ENCODE measurements around the gene EEF1AKMT4. TPM values are rescaled to one million over a fixed set of nuclear protein-coding genes. Genes with fewer than 3 reads are reported as not detected.

EEF1AKMT4 gene
- 3.5 and 3.6 TPM in 2 replicates for total RNA-seq

- DNase-seq (ENCODE audit: low read depth in 2 of 2), result peak; percentile 98
Measured at GRCh38 chr3:184249412-184250166, at the start of gene EEF1AKMT4. Gene EEF1AKMT4, plus strand, starts transcription at chr3:184249672. Its CDS starts 23 bp downstream, at chr3:184249695.

GRCh38 chr3:184200825-184201224 lies 48.6 kb upstream of the EEF1AKMT4 start:
- DNase-seq (ENCODE audit: low read depth in 2 of 2), result no peak

GRCh38 chr3:184203526-184203925 lies 45.9 kb upstream of the EEF1AKMT4 start:
- no peak for DNase-seq (ENCODE audit: low read depth in 2 of 2)

GRCh38 chr3:184209146-184209923 lies 40.1 kb upstream of the EEF1AKMT4 start:
- DNase-seq (ENCODE audit: low read depth in 2 of 2), result no peak

- no peak for DNase-seq (ENCODE audit: low read depth in 2 of 2)
Measured at GRCh38 chr3:184211297-184211696, 38.2 kb upstream of the EEF1AKMT4 start.

GRCh38 chr3:184211718-184212117 lies 37.8 kb upstream of the EEF1AKMT4 start:
- DNase-seq (ENCODE audit: low read depth in 2 of 2), result no peak

DNA sequence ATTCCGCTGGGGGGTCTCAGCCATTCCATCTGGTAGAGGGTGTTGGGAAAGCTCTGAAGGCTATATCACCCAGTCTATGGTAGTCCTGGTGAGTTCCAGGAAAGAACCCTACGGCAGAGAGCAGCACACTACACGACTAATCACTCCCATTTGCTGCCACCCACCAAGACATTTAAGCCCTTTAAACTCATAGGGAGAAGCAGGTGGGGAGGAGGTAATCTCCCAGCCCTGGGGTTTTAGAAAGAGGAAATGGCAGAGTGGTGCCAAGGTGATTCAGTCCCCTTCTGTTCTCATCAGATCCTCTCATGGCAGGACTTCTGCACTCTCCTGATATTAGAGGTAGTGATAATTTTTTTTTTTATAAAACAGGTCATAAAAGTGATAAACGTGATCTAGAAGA lies 30.7 kb upstream of the EEF1AKMT4 start:
- no peak for DNase-seq (ENCODE audit: low read depth in 2 of 2)

GRCh38 chr3:184222521-184222920 lies 27.0 kb upstream of the EEF1AKMT4 start:
- DNase-seq (ENCODE audit: low read depth in 2 of 2), result no peak

GRCh38 chr3:184223946-184224345 lies 25.5 kb upstream of the EEF1AKMT4 start:
- DNase-seq (ENCODE audit: low read depth in 2 of 2), result no peak

GRCh38 chr3:184227481-184227935 lies 22.0 kb upstream of the EEF1AKMT4 start:
- peak; percentile 28 to 53 for DNase-seq (ENCODE audit: low read depth in 2 of 2)

- no peak for DNase-seq (ENCODE audit: low read depth in 2 of 2)
Measured at GRCh38 chr3:184228376-184229137, 20.9 kb upstream of the EEF1AKMT4 start.

DNA sequence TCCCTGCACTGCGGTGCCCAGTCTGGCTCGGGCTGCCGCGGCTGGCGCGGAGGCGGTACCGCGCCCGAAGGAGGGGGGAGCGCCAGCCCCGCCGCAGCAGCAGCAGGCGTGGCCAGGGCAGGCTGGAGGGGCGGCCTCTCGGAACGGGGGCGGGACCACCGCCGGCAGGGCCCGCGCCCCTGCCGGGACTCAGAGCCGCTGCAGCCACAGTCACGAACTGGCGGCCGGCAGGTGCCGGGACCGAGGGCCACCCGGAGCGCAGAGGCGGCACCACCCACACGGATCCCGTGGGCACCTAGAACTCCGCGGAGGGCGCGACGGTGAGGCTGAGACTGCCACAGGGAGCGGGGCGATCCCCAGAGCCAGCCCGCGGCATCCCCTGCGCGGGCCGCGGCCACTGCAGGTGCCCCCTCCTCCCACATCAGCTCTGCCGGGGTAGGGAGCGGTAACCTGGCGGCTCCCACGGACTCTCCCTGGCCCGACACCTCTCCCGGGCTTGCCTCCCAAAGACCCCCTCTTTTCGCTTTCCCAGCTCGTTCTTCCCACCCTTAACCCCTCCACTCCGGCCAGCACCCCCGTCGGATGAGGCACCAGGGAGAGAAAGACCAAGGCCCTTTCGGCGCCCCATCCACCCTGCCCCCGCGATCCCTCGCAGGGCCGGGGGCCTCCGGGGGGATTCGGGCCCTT lies 19.9 kb upstream of the EEF1AKMT4 start, which contains the start of gene VWA5B2:
Gene VWA5B2 (plus strand): TSS at position 192 of the 687 bp plus-strand sequence. CDS start 944 bp downstream, outside the sequence.
- peak; percentile 40 to 74 for DNase-seq (ENCODE audit: low read depth in 2 of 2)

GRCh38 chr3:184230081-184230602 lies 19.3 kb upstream of the EEF1AKMT4 start:
- no peak for DNase-seq (ENCODE audit: low read depth in 2 of 2)

DNA sequence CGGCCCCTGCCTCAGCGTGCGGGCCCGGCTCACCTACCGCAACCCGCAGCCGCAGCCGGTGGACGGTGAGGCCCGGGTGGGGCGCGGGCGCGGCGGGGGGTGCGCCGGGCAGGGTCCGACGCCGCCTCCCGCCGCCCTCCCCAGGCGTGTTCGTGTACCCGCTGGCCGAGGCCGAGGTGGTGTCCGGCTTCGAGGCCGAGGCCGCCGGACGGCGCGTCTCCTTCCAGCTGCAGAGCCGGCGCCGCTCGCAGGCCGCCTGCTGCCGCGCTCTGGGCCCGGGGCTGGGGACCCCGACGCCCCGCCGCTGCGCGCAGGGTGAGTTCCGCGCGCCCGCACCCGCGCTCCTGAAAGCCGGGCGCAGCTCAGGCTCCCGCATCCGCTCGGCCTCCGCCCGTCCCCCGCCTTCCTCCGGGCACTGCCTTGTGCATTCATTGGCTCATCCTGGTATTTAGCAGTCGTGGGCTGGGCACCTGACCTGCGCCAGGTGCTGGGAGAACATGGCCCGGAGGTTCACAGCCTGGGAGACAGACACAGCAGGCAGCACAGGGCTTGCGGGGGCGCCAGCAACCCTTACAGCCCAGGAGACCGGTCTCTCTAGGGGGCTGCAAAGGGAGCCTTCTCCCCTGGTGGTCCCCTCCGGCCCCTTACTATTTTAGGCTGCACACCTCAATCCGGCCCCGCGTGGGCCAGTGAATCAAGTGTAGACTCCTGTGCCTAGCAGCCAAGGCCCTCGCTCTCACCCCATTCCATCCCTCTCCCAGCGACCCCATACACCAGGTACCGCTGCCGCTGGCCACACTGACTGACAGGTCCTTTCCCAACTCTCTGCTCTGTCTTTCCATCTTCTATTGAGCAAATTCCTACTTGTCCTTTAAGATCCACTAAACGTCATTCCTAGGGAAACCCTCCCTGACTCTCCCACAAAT lies 18.6 kb upstream of the EEF1AKMT4 start:
- DNase-seq (ENCODE audit: low read depth in 2 of 2), result no peak

DNA sequence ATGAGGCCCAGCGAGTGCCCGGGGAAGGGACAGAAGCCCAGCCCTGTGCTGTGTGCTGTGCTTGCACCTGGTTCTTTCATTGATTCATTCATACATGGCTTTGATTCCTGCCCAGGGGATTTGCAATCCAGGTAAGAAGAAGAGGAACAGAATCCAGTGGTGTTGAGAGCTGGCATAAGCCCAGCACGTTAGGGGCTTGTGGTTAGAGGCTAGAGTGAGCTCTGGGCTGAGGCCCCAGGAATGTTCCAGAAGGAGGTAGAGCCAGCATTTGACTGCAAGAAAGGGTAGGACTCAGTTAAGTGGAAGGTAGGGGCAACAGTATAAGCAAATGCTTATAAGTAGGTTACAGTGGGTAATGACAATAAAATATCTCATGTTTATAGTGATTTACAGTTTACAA lies 17.8 kb upstream of the EEF1AKMT4 start:
- no peak for DNase-seq (ENCODE audit: low read depth in 2 of 2)

GRCh38 chr3:184233127-184233843 lies 16.2 kb upstream of the EEF1AKMT4 start:
- DNase-seq (ENCODE audit: low read depth in 2 of 2), result no peak

DNA sequence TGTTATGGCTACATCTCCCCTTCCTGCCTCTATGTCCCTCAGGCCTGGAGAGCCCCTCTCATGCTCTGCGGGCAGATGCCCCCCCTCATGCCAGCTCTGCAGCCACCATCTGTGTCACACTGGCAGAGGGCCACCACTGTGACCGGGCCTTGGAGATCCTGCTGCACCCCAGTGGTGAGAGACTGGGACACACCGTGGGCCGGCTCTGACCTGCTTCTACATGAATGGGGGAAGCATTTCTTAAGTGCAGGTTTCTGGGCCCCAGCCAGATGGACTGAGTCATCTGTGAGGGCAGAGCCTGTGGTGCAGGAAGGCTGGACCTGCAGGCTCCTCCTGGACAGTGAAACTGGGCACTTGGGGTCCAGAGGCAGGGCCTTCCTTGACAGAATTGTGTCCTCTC lies 15.2 kb upstream of the EEF1AKMT4 start:
- peak in 1 of 2 donors; percentile 76 for DNase-seq (ENCODE audit: low read depth in 2 of 2)

DNA sequence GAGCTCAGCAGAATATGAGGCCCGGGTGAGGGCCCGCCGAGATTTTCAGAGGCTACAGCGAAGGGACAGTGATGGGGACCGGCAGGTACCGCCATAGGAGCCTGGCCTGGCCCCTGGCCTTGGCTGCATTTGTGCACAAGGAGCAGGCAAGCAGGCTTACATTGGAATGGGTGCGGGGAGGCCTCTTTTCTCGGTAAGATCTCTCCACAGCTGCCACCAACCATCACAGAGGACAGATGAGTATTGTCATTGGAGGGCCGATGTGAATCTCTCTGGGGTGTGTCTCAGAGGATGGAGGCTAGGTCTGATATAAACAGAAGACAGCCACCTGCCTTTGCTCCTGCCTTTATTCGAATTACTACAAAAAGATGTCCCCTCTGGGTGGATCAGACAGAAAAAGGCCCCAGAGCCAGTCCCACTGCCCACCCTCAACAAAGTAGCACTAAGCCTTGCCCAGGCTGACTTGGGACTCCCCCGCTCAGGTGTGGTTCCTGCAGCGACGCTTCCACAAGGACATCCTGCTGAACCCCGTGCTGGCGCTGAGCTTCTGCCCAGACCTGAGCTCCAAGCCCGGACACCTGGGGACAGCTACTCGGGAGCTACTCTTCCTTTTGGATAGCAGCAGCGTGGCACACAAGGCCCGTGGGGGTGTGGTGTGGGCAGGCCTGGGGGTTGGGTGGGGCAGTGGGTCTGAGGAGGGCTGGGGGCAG lies 14.6 kb upstream of the EEF1AKMT4 start:
- DNase-seq (ENCODE audit: low read depth in 2 of 2), result no peak

Measured in lung microvascular endothelial cell (primary cell).